Liver (tissue), 3 donors: ENCODE data around the gene MEG3.

Experiments used
- CTCF ChIP-seq: fragments of 150-350 bp; IDR thresholded peaks from 2 replicates; pipeline ENCODE4 v1.5.1; 2017; ENCODE audit warnings: improper control_type of control experiment, low read depth, low read length; ENCODE audit not compliant: missing input control
- EGR1 ChIP-seq, 2 donors: IDR thresholded peaks; 2 replicates each; pipeline ENCODE4 v1.6.1; 2016 to 2018; ENCODE audit warnings: antibody characterized with exemption in 2 of 2, low read depth in 2 of 2
- JUND ChIP-seq, 2 donors: IDR thresholded peaks; 2 replicates each; pipeline ENCODE4 v1.6.1; 2016; ENCODE audit warnings: antibody characterized with exemption in 2 of 2
- REST ChIP-seq: IDR thresholded peaks from 2 replicates; pipeline ENCODE4 v1.6.1; 2016; ENCODE audit warnings: antibody characterized with exemption, mild to moderate bottlenecking
- RXRA ChIP-seq, 2 donors: IDR thresholded peaks; 2 replicates each; pipeline ENCODE4 v1.6.1; 2017 to 2018; ENCODE audit warnings: antibody characterized with exemption in 2 of 2, mild to moderate bottlenecking in 1 of 2
- SP1 ChIP-seq: IDR thresholded peaks from 2 replicates; pipeline ENCODE4 v1.6.1; 2018; ENCODE audit warnings: antibody characterized with exemption, mild to moderate bottlenecking
- YY1 ChIP-seq: IDR thresholded peaks from 2 replicates; pipeline ENCODE4 v1.6.1; 2016; ENCODE audit warnings: antibody characterized with exemption, mild to moderate bottlenecking
- TF ChIP-seq, protein P1 (sequence below): IDR thresholded peaks from 2 replicates; pipeline ENCODE4 v1.6.1; 2016; ENCODE audit warnings: antibody characterized with exemption
- donor health status: healthy.
- donor health status: healthy.

DNA sequence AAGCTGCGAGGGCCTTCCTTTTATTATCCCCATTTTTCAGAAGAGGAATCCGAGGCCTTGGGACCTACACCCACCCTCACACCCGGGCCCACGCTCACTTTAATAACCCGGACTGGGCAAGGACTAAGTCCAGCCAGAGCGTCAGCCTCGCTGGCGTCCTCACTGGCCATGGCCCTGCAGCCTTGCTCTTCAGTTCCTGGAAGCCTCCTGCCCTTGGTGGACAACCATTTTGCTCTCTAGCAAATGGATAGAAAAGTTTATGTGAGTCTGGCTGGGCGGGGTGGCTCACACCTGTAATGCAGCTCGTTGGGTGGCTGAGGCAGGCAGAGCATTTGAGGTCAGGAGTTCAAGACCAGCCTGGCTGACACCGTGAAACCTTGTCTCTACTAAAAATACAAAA, 67.8 kb downstream of the MEG3 start:
- TF ChIP-seq YY1, result no peak
- no peak for TF ChIP-seq REST
- TF ChIP-seq SP1, result no peak
- no peak for TF ChIP-seq CTCF
- TF ChIP-seq EGR1 (IDR thresholded peaks at IDR 0.05; ENCODE audit: low read depth in 2 of 2), result no peak
- no peak for TF ChIP-seq RXRA (IDR thresholded peaks at IDR 0.05)
- no peak for TF ChIP-seq JUND (IDR thresholded peaks at IDR 0.05)
- TF ChIP-seq, protein P1, sequence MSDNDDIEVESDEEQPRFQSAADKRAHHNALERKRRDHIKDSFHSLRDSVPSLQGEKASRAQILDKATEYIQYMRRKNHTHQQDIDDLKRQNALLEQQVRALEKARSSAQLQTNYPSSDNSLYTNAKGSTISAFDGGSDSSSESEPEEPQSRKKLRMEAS, result no peak
